Prostate gland (tissue), 2 donors: Measurements from ENCODE around the gene SPATA24.

ENCODE experiments used
- POLR2A ChIP-seq: fragments of 450-650 bp; IDR thresholded peaks from one replicate; pipeline ENCODE4 v1.6.1; 2016; ENCODE audit warnings: antibody characterized with exemption, mild to moderate bottlenecking
- TF ChIP-seq, protein P1 (sequence below), 4 experiments: fragments of 200-600 bp in 2 of 4; fragments of 450-650 bp in 2 of 4; sonication (generic) in 2 of 4; IDR thresholded peaks; 1 replicate in 3 of 4; 2 replicates in 1 of 4; pipeline ENCODE4 v1.5.1; 2016 to 2019; ENCODE audit warnings: antibody characterized with exemption in 4 of 4, mild to moderate bottlenecking in 2 of 4, moderate library complexity in 2 of 4

DNA sequence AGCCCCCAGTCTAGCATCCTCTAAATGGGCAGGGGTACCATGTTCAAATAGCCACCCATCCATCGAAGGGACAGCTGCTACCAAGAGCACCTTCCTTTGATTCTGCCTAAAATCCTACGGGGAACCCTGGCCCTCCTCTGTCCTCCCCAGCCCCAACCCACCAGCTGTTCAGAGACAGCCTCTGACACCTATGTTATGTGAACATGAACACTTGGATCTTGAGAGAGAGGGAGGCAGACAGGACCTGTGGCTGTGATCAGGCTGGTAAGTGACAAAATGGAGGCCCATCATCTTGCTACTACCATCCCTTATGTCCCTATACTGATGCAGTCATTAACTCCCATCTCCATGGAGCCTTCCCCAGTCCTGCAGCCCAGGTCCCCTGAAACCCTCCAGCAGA is 29.0 kb downstream of the SPATA24 start:
- TF ChIP-seq, protein P1, sequence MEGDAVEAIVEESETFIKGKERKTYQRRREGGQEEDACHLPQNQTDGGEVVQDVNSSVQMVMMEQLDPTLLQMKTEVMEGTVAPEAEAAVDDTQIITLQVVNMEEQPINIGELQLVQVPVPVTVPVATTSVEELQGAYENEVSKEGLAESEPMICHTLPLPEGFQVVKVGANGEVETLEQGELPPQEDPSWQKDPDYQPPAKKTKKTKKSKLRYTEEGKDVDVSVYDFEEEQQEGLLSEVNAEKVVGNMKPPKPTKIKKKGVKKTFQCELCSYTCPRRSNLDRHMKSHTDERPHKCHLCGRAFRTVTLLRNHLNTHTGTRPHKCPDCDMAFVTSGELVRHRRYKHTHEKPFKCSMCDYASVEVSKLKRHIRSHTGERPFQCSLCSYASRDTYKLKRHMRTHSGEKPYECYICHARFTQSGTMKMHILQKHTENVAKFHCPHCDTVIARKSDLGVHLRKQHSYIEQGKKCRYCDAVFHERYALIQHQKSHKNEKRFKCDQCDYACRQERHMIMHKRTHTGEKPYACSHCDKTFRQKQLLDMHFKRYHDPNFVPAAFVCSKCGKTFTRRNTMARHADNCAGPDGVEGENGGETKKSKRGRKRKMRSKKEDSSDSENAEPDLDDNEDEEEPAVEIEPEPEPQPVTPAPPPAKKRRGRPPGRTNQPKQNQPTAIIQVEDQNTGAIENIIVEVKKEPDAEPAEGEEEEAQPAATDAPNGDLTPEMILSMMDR (IDR thresholded peaks at IDR 0.05), result no peak
- no peak for TF ChIP-seq POLR2A
